Mucosa of descending colon (tissue), 3 donors: Measurements from ENCODE around the gene P4HA2. TPM values are rescaled to one million over a fixed set of nuclear protein-coding genes. Genes with fewer than 3 reads are reported as not detected.

Experiments used
- ATAC-seq: fragments of 200-7000 bp; cut with Tn5 transposase; one replicate; pipeline ENCODE4 v1.9.1; 2020; ENCODE audit warnings: mild to moderate bottlenecking, moderate library complexity
- DNase-seq, 3 donors: peaks; one replicate each; pipeline ENCODE4 v3.0.0-alpha.2; 2020
- H3K36me3 ChIP-seq: fragments of 200-600 bp; one replicate; pipeline ENCODE4 v1.8.0; 2021; ENCODE audit warnings: low read depth, mild to moderate bottlenecking
- H3K4me1 ChIP-seq: fragments of 200-600 bp; one replicate; pipeline ENCODE4 v1.8.0; 2021; ENCODE audit warnings: low read depth, mild to moderate bottlenecking
- H3K4me3 ChIP-seq: fragments of 200-600 bp; one replicate; pipeline ENCODE4 v1.8.0; 2021; ENCODE audit warnings: mild to moderate bottlenecking
- H3K9me3 ChIP-seq: fragments of 200-600 bp; one replicate; pipeline ENCODE4 v1.8.0; 2021; ENCODE audit warnings: mild to moderate bottlenecking
- intact Hi-C, 2 donors: fragments of 100-400 bp; cut with DNase I in 1 of 2; cut with micrococcal nuclease in 1 of 2; formaldehyde crosslinking; loops; one replicate each; pipeline versions ENCODE4 v1.11.0 to v1.11.1; 2022; cut with DNase I, micrococcal nuclease
- total RNA-seq, 3 donors: library from RNA; stranded (reverse); fragmentation: NEBNext Ultra II Directional in 2 of 3; extraction: Animal tissue kit (Norgen Biotek cat#: 25700) in 2 of 3; gene quantifications; one replicate each; pipeline versions ENCODE4 v1.2.1 to v1.2.4, GENCODE V29; 2021 to 2023
- TF ChIP-seq, protein P1 (sequence below): fragments of 200-600 bp; IDR thresholded peaks from one replicate; pipeline ENCODE4 v1.8.0; 2022; ENCODE audit warnings: antibody characterized with exemption, mild to moderate bottlenecking
- donor health status: DM: no; HTN: no; CAD: no; lungs with moderate emphysema.
- donor health status: DM: no; HTN: no; CAD: no.
- donor health status: DM: no; HTN: yes; CAD: no.

Gene P4HA2
- total RNA-seq, 3 donors from 2014 or later: 47.0 to 65.0 (median 56.1) TPM

DNA sequence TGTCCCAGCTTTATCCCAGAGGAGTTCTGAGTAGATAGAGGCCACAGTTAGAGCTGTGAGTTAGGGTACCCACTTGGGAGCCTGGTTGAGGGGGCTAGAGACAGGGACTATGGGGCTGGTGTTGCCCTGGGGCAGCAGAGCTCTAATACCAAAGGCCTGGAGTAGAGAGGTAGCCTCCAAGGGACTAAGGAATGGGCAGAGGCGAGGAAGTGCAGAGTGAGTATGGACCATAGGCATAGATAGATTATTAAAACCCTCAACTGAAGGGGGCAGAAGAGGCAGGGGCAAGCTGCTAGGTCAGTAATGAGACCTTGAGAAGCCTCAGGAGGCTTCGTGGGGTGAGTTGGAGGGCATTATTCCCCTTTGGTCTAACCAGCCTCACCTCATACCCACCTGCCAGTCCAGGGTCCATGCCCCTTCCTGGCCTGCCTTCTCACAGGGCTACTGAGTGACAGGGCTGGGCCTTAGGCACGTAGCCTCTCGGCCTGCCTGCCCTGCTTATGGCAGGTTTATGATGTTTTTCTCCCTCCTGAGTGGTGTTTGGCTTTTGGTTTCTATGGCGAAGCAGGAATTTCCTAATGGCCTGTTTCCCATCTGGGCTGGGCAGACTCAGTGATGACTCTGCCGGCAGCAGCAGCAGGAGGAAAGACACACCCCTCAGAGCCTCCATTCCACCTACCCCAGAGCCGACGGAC, 37.8 kb upstream of the P4HA2 start:
- no peaks in the 10 kb centered on the region for H3K36me3 ChIP-seq
- H3K4me1 ChIP-seq: peaks cover 15% of the 10 kb centered on the region
- DNase-seq: peak in 2 of 3 donors; percentile 73
- TF ChIP-seq, protein P1, sequence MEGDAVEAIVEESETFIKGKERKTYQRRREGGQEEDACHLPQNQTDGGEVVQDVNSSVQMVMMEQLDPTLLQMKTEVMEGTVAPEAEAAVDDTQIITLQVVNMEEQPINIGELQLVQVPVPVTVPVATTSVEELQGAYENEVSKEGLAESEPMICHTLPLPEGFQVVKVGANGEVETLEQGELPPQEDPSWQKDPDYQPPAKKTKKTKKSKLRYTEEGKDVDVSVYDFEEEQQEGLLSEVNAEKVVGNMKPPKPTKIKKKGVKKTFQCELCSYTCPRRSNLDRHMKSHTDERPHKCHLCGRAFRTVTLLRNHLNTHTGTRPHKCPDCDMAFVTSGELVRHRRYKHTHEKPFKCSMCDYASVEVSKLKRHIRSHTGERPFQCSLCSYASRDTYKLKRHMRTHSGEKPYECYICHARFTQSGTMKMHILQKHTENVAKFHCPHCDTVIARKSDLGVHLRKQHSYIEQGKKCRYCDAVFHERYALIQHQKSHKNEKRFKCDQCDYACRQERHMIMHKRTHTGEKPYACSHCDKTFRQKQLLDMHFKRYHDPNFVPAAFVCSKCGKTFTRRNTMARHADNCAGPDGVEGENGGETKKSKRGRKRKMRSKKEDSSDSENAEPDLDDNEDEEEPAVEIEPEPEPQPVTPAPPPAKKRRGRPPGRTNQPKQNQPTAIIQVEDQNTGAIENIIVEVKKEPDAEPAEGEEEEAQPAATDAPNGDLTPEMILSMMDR: no peak
- peak; percentile 89 for ATAC-seq
- no peaks in the 10 kb centered on the region for H3K9me3 ChIP-seq
- no peak overlapping the region for H3K4me3 ChIP-seq
- intact Hi-C loops: no loop called here

DNA sequence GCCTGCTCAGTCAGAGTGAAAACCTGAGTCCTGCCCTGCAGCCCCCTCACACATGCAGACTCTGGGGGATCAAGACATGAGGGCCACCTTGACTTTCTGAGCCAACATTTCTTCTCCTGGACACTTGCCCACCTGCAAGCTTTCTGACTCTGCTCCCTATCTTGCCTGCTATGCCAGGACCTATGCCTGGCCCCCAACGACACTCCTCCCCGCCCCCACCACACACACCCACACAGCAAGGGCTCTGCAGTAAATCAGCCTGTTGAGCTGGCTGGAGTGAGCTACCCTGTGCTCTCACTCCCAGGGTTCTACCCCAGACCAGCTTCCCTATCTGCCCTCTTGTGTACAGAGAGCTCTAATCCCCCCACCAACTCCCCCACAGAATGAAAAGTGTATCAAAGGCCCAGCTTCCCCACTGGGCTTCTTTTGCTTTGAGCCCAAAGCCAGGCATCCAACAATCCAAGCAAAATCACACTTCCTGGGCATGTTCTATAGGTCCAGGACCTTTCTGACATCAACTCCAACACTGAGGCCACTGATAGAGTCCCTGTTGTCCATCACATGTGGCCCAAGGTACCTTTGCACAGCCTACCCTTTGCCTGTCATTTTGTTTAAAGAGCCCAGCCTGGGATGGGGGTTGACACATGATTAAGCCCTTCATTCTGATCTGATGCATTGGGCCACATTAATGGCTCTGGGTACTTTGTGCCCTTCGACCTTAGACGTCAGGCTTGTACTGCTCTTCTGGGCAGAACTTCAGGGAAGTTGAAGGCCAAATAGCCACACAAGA, 37.1 kb upstream of the P4HA2 start:
- no peaks in the 10 kb centered on the region for H3K36me3 ChIP-seq
- H3K9me3 ChIP-seq: no peaks in the 10 kb centered on the region
- intact Hi-C loops: no loop called here
- DNase-seq (peak in 1 of 3 donors; percentile 10), ATAC-seq (no peak)
- H3K4me1 ChIP-seq: peaks cover 15% of the 10 kb centered on the region
- TF ChIP-seq, protein P1: no peak
- H3K4me3 ChIP-seq: no peak overlapping the region

DNA sequence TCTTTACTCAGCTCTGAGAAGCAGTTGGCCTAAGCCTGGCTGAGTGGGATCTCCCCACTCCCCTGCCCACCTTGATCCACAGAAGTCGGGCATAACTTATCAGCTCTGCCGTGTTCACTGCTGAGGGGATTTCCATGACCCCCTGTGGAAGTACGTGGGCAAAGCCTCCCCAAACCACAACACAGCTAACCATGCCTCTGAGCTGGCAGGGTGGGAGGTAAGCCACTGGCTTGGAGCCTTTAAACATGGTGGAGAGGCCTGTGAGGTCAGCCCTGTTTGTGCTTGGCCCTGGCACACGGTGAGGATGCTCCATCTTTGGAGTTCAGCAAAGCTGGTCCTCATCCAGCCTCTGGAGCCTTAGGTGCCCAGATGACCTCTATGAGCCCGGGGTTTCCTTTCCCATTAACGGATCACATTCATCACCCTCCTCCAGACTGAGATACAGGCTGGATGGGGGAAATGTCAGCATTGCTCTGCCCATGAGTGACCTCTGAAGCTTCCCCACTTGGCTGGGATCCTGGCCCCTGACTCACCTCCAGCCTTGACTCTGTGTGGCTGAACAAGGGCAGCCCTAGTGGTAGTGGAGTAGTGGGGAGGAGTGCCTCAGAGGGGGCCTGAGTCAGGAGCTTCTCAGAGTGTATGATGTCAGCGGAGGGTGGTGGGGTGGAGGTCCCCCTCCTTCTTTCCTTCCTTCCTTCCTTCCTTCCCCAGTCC, 36.1 kb upstream of the P4HA2 start:
- no peak overlapping the region for H3K4me3 ChIP-seq
- H3K4me1 ChIP-seq: peaks cover 15% of the 10 kb centered on the region
- TF ChIP-seq, protein P1: no peak
- intact Hi-C loops: no loop called here
- no peaks in the 10 kb centered on the region for H3K9me3 ChIP-seq
- ATAC-seq: no peak
- peak in 1 of 3 donors; percentile 5 for DNase-seq
- H3K36me3 ChIP-seq: no peaks in the 10 kb centered on the region

DNA sequence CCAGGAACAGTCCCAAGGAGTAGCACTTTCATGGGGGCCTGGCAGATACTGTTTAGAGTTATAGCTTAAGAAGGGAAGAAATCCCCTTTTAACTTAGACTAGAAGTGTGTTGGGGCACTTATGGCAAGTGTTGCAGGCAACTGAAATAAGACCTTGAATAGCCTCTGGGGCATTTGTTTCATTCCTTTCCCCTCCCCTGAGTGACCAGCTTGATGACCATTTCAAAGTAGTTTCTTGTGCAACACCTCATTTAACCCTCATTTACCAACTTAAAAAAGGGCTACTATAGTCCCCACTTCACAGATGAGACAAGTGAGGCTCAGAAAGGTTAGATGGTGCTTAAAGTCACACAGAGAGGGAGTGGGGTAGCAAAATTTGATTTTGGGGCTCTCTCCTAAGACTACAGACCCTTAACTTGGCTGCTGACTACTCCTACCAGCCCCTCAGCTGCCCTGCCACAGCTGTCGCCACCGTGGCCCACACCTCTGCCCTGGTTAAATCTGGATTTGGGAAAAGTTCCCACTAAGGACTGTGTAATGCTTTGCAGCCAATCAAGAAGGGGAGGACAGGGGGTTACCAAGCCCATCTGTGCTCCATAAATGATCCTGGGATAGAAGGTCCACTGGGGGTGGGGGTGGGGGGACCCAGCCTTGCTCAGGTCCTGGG, 35.4 kb upstream of the P4HA2 start:
- no peaks in the 10 kb centered on the region for H3K9me3 ChIP-seq
- H3K36me3 ChIP-seq: no peaks in the 10 kb centered on the region
- H3K4me3 ChIP-seq: no peak overlapping the region
- peaks cover 15% of the 10 kb centered on the region for H3K4me1 ChIP-seq
- TF ChIP-seq, protein P1: no peak
- ATAC-seq (no peak), DNase-seq (no peak)
- intact Hi-C loops: no loop called here
